Activated CD4-positive, alpha-beta T cell treated with anti-CD3 and anti-CD28 coated beads for 4 hours (primary cell): ENCODE measurements around the gene HIRA.
"Not testable (repeated sequence)": the region's sequence is repeated elsewhere in the genome, so short reads cannot be mapped to it uniquely, and the experiment has no call there.

Experiments used
- DNase-seq, 2 donors: peaks; one replicate each; pipeline ENCODE4 v3.0.0-alpha.2; 2020

HIRA gene

GRCh38 chr22:19307872-19308271, 123.7 kb downstream of the HIRA start:
- DNase-seq, result no peak

- DNase-seq, result not testable (repeated sequence)
Observed at GRCh38 chr22:19306535-19306934, 125.0 kb downstream of the HIRA start.

- no peak for DNase-seq
Observed at GRCh38 chr22:19304547-19304946, 127.0 kb downstream of the HIRA start.

- no peak for DNase-seq
Observed at GRCh38 chr22:19303785-19304184, 127.7 kb downstream of the HIRA start.

- DNase-seq, result no peak
Observed at GRCh38 chr22:19295733-19296132, 135.8 kb downstream of the HIRA start.

- no peak for DNase-seq
Observed at GRCh38 chr22:19292458-19293230, 138.9 kb downstream of the HIRA start.

- peak; percentile 63 to 75 for DNase-seq
Observed at GRCh38 chr22:19291580-19292457, 139.7 kb downstream of the HIRA start, which contains the start of gene CLTCL1. CLTCL1 (minus strand) TSS chr22:19291719; CDS start chr22:19291641, 78 bp downstream.

- DNase-seq, result peak; percentile 14 to 17
Observed at GRCh38 chr22:19291218-19291579, 140.3 kb downstream of the HIRA start.

- peak in 1 of 2 donors; percentile 0 for DNase-seq
Observed at GRCh38 chr22:19290400-19291217, 140.9 kb downstream of the HIRA start.

GRCh38 chr22:19289475-19290161, 141.9 kb downstream of the HIRA start:
- no peak for DNase-seq

- DNase-seq, result no peak
Observed at GRCh38 chr22:19287889-19288288, 143.6 kb downstream of the HIRA start.

GRCh38 chr22:19287076-19287707, 144.3 kb downstream of the HIRA start:
- DNase-seq, result no peak

- no peak for DNase-seq
Observed at GRCh38 chr22:19285831-19286230, 145.7 kb downstream of the HIRA start.
